GM12864 (cell line): Measurements from ENCODE around the gene RAB31.

Experiments used
- DNase-seq: peaks from one replicate; pipeline ENCODE4 v3.0.0-alpha.2; 2011; ENCODE audit warnings: low read depth
- H3K4me3 ChIP-seq: 2 replicates; pipeline ENCODE4 v1.5.1; 2011; ENCODE audit warnings: mild to moderate bottlenecking, low read depth, low read length, control low read depth
- TF ChIP-seq, protein P1 (sequence below): IDR thresholded peaks from 2 replicates; pipeline ENCODE4 v1.5.1; 2011; ENCODE audit warnings: low read depth, mild to moderate bottlenecking, moderate library complexity, low read length, control low read depth, inconsistent platforms; ENCODE audit errors: missing control alignments

The RAB31 gene, protein sequence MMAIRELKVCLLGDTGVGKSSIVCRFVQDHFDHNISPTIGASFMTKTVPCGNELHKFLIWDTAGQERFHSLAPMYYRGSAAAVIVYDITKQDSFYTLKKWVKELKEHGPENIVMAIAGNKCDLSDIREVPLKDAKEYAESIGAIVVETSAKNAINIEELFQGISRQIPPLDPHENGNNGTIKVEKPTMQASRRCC

DNA sequence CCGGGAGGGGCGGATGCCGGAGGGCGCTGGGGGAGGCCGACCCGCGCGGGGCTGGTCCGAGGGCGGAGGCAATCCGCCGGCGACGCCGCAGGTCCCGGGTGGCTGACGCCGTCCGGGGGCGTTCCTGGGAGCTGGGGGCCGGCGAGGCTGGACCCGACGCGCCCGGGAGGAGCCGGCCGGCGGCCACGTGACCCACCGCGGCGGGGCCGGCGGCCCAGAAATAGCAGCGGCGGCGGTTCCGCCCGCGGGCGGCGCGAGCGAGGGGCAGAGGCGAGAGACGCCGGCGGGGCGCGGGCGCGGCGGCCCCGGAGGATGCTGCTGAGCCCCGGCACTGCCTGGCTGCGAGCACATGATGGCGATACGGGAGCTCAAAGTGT lies at the start of gene RAB31:
TSS of gene RAB31 (plus strand) at position 245 of the 377 bp plus-strand sequence. CDS start at position 350, 105 bp downstream.
- peak within 1 kb of the TSS; percentile 67 for H3K4me3 ChIP-seq
- TF ChIP-seq, protein P1, sequence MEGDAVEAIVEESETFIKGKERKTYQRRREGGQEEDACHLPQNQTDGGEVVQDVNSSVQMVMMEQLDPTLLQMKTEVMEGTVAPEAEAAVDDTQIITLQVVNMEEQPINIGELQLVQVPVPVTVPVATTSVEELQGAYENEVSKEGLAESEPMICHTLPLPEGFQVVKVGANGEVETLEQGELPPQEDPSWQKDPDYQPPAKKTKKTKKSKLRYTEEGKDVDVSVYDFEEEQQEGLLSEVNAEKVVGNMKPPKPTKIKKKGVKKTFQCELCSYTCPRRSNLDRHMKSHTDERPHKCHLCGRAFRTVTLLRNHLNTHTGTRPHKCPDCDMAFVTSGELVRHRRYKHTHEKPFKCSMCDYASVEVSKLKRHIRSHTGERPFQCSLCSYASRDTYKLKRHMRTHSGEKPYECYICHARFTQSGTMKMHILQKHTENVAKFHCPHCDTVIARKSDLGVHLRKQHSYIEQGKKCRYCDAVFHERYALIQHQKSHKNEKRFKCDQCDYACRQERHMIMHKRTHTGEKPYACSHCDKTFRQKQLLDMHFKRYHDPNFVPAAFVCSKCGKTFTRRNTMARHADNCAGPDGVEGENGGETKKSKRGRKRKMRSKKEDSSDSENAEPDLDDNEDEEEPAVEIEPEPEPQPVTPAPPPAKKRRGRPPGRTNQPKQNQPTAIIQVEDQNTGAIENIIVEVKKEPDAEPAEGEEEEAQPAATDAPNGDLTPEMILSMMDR, result no peak
- DNase-seq, result no peak

DNA sequence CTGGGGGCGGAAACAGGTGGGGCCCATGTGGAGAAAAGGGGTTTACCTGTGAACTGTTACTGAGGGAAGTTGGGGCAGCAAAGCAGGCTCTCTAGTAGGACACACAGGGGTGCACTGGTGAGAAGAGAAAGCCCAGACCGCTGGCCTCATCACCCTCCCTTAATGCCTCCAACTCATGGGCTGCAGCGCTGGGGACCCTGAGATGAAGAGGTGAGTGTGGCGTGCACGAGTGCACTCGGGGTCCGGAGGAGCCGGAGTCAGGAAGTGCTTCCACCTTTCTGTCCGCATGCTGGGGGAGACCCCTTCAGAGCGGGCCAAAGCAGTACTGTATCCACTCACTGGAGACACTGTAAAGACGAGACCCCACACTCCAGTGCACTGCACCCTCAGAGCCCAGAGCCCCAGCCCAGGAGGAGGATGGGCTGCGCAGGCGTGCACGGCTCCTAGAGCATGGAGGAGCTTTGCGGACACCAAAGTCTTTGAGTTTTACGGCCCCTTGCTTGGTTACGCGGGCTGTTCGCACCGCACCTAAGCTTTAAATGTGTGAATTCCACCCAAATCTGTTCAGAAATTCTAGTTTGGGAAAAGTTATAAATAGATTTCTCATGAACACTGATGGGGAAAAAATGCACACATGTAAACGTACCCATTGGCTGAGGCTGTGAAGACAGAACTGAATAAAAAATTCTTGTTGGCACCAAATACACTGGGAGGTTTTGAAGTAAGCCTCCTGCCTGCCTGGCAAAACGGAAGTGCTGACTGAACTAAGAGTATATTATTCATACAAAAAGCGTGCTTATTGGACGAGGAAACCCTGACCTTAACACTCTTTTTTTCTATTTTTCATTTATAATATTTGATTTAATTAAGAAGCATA lies 48.4 kb upstream of the RAB31 start:
- no peak overlapping the region for H3K4me3 ChIP-seq
- TF ChIP-seq, protein P1, result no peak
- DNase-seq, result no peak

DNA sequence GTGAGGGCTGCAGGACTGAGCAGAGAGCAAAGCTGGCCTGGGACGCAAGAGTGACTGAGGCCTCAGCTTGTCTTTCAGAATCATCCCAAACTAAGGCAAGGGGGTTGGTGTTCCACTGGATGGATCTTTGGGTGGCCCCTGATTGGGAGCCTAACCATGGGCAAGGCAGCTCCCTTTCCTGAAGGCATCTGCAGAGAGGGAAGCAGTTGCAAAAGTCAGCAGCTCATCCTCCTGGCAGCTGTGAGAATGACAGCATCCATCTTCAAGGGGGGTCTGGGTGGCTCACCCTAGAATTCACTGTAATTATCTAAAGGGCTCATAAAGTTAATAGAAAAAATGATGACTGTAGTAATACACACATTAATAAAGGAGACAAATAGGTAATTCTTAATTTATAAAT lies 46.5 kb upstream of the RAB31 start:
- H3K4me3 ChIP-seq, result no peak overlapping the region
- DNase-seq, result no peak
- TF ChIP-seq, protein P1, result no peak

DNA sequence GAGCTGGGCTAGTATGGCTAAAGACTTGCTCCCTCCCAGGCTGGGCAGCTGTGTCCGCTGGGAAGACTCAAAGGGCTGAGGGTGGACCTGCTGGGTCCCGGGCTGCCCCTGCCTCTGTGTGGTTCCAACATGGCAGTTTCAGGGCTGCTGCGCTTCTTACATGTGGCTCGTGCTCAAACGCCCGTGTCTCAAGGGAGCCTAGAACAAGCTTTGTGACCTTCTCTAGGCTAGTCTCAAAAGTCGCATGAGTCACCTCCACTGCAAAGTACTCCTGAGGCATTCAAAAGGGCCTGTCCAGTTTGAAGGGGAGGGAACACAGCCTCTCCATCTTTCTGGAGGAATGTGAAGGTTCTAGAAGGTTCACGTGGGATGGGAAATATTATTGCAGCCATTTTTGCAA lies 44.7 kb upstream of the RAB31 start:
- TF ChIP-seq, protein P1, result no peak
- no peak for DNase-seq

DNA sequence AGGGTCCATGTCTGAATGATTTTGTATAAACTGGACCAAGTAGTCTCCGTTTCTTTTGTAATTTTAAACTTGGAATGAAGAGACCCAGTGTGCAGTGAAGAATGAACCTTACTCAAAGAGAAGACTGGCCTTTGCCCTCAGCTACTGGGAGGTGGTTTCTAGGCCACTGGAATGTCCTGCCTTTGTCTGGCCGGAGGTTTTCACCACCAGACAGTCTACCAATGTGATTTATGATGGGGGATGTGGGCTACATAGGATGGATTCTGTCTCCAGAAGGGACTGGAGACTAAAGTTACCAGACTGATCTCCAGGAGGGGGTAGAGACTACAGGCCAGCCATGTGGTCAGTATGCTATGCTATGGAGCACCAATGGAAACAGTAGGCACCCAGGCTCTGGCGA lies 42.8 kb upstream of the RAB31 start:
- TF ChIP-seq, protein P1, result no peak
- no peak overlapping the region for H3K4me3 ChIP-seq
- DNase-seq, result no peak

More for the DNA sequence above, 44.7 kb upstream of the RAB31 start:
- no peak overlapping the region for H3K4me3 ChIP-seq

DNA sequence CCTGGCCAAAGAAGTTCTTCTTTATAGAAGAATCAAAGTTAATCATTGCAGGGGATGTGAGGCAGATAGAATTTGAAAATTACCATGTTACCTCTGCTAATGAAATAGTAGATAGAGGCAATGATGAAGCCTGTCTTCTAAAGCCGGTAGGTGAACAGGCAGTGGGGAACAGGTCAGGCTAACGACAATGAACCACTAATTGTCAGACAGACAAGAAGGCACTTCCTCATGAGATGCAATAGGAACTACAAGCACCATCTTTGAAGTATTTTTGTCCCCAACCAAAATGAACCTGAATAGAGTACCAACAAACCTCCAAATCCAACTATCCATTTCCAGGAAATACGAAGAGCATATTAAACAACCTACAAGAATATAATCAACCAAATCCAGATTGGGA lies 41.6 kb upstream of the RAB31 start:
- TF ChIP-seq, protein P1, result no peak

More for the DNA sequence above, 41.6 kb upstream of the RAB31 start:
- DNase-seq, result no peak
- H3K4me3 ChIP-seq, result no peak overlapping the region
